Measurements from ENCODE around the gene PRR18. TPM values are rescaled to one million over a fixed set of nuclear protein-coding genes. Genes with fewer than 3 reads are reported as not detected.

The PRR18 gene
- total and polyA plus RNA-seq, 9 of the 15 experiments (the other 6 are each of a cell fraction or from before 2014, with no cell fraction given): not detected

DNA sequence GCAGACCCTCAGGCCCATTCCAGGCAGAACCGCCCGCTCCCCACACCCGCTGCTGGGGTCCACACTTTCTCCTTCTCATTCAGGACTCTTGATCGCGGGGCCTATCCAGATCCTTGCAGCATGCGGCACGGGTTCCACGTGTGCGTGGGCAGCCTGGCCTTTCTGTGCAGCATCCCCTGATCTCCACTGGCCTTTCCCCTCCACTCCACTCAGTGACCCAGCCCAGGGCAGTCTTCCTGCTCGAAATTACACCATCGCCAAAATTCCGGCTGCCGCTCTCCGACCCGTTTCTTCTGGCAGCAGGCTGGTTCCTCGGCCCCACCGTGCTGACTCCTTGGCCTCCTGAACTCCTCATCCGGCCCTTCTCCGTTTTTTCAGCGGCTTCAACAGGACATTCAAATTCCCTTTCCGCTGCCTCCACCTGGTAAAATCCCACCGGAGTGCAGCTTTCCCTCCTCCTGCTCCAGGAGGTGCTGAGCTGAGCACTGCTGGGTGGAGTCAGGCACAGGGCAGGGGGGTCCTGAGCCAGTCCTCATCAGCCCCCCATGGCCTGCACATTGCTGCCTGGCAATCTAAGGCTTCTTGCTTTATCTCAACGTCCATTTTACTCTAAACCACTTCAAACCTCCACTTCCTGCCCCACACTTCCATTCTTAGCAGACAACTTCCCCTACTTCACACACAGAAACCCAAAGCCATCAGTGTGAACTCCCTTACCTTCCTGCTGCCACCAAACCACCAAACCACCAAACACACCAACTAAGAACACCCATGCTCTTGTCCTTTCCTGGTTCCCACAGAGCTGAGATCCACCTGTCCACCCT, 25.2 kb upstream of the PRR18 start (continued):
- TF ChIP-seq, protein P1, sequence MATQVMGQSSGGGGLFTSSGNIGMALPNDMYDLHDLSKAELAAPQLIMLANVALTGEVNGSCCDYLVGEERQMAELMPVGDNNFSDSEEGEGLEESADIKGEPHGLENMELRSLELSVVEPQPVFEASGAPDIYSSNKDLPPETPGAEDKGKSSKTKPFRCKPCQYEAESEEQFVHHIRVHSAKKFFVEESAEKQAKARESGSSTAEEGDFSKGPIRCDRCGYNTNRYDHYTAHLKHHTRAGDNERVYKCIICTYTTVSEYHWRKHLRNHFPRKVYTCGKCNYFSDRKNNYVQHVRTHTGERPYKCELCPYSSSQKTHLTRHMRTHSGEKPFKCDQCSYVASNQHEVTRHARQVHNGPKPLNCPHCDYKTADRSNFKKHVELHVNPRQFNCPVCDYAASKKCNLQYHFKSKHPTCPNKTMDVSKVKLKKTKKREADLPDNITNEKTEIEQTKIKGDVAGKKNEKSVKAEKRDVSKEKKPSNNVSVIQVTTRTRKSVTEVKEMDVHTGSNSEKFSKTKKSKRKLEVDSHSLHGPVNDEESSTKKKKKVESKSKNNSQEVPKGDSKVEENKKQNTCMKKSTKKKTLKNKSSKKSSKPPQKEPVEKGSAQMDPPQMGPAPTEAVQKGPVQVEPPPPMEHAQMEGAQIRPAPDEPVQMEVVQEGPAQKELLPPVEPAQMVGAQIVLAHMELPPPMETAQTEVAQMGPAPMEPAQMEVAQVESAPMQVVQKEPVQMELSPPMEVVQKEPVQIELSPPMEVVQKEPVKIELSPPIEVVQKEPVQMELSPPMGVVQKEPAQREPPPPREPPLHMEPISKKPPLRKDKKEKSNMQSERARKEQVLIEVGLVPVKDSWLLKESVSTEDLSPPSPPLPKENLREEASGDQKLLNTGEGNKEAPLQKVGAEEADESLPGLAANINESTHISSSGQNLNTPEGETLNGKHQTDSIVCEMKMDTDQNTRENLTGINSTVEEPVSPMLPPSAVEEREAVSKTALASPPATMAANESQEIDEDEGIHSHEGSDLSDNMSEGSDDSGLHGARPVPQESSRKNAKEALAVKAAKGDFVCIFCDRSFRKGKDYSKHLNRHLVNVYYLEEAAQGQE (IDR thresholded peaks at IDR 0.05; ENCODE audit: borderline replicate concordance): no peak
- TF ChIP-seq, protein P1 (CRISPR knock-in tag; IDR thresholded peaks at IDR 0.05; ENCODE audit: low read depth): no peak
- TF ChIP-seq HNRNPUL1 (IDR thresholded peaks at IDR 0.05; ENCODE audit: low read length) (no peak), FOXM1 (IDR thresholded peaks at IDR 0.05; ENCODE audit: low read depth) (no peak), FOXM1 (CRISPR knock-in tag; IDR thresholded peaks at IDR 0.05; ENCODE audit: low read depth) (no peak)
- TF ChIP-seq, protein P2, sequence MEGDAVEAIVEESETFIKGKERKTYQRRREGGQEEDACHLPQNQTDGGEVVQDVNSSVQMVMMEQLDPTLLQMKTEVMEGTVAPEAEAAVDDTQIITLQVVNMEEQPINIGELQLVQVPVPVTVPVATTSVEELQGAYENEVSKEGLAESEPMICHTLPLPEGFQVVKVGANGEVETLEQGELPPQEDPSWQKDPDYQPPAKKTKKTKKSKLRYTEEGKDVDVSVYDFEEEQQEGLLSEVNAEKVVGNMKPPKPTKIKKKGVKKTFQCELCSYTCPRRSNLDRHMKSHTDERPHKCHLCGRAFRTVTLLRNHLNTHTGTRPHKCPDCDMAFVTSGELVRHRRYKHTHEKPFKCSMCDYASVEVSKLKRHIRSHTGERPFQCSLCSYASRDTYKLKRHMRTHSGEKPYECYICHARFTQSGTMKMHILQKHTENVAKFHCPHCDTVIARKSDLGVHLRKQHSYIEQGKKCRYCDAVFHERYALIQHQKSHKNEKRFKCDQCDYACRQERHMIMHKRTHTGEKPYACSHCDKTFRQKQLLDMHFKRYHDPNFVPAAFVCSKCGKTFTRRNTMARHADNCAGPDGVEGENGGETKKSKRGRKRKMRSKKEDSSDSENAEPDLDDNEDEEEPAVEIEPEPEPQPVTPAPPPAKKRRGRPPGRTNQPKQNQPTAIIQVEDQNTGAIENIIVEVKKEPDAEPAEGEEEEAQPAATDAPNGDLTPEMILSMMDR (IDR thresholded peaks at IDR 0.05 in 2 of 3, conservative IDR thresholded peaks at IDR 0.05 in 1 of 3; ENCODE audit: insufficient read depth in 2 of 3, low read depth in 1 of 3, low read length in 3 of 3): no peak

Data from K562 (cell line).